Mucosa of rectum (tissue), 2 donors: ENCODE results near the gene IRGQ.
"Not testable (repeated sequence)": the region's sequence is repeated elsewhere in the genome, so short reads cannot be mapped to it uniquely, and the experiment has no call there.

Experiments
- H3K27ac ChIP-seq, 2 donors: one replicate each; pipeline ENCODE4 v1.7.0; 2013; ENCODE audit warnings: inconsistent platforms in 2 of 2, low read depth in 2 of 2, low read length in 2 of 2
- H3K27me3 ChIP-seq, 2 donors: one replicate each; pipeline ENCODE4 v1.7.0; 2013; ENCODE audit warnings: low read length in 2 of 2; ENCODE audit not compliant: control insufficient read depth in 2 of 2, insufficient read depth in 2 of 2
- H3K36me3 ChIP-seq, 2 donors: one replicate each; pipeline ENCODE4 v1.7.0; 2013; ENCODE audit warnings: low read length in 2 of 2; ENCODE audit not compliant: control insufficient read depth in 2 of 2, insufficient read depth in 2 of 2
- H3K4me1 ChIP-seq, 2 donors: one replicate each; pipeline ENCODE4 v1.7.0; 2013; ENCODE audit warnings: low read length in 2 of 2, mild to moderate bottlenecking in 1 of 2; ENCODE audit not compliant: control insufficient read depth in 2 of 2, insufficient read depth in 2 of 2
- H3K4me3 ChIP-seq, 2 donors: one replicate each; pipeline ENCODE4 v1.7.0; 2013; ENCODE audit warnings: low read length in 2 of 2
- H3K9ac ChIP-seq, 2 donors: one replicate each; pipeline ENCODE4 v1.7.0; 2013; ENCODE audit warnings: low read length in 2 of 2, low read depth in 1 of 2, mild to moderate bottlenecking in 1 of 2
- H3K9me3 ChIP-seq, 2 donors: one replicate each; pipeline ENCODE4 v1.7.0; 2013; ENCODE audit warnings: low read length in 2 of 2; ENCODE audit not compliant: control insufficient read depth in 2 of 2
- donor health status: healthy.
- donor health status: Normal muscosa, but diverticular disease.

IRGQ gene

DNA sequence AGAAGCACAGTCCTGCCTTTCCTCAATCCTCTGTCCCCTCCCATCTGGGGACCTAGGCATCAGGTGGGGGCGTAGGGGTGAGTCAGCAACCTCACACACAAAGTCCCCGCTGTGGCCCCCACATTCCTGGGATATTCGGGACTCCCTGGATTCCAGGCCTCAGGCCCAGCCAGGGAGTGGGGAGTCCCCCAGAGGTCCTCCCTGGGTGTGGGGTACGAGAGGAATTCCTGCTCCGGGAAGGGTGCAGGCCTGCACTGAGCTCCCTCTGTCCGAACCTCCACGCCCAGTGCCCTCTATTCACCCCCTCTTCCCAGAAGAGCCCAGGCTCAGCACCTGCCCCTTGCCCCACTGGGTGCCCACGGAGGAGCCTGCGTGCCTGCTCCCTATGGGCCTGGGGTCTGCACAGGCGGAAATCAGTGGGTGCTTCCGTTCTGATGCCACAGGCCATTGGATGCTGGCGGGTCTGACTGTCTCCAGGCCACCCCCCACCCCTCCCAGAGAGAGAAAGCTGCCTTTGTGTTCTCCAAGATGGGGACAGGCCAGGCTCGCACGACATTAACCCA lies 40.3 kb upstream of the IRGQ start:
- H3K4me1 ChIP-seq: peaks cover 10% of the 10 kb centered on the region in 2 donors
- H3K9me3 ChIP-seq: no peaks in the 10 kb centered on the region
- H3K27me3 ChIP-seq: peaks cover 18 to 23% of the 10 kb centered on the region in 2 donors
- H3K36me3 ChIP-seq: no peaks in the 10 kb centered on the region
- no peak overlapping the region for H3K9ac ChIP-seq
- H3K27ac ChIP-seq: no peak overlapping the region
- H3K4me3 ChIP-seq: no peak overlapping the region

GRCh38 chr19:43635561-43635940 lies 39.6 kb upstream of the IRGQ start:
- peaks cover 17 to 23% of the 10 kb centered on the region in 2 donors for H3K27me3 ChIP-seq
- H3K27ac ChIP-seq, H3K4me3 ChIP-seq, H3K36me3 ChIP-seq, H3K9me3 ChIP-seq: not testable (repeated sequence)
- H3K4me1 ChIP-seq: peaks cover 10% of the 10 kb centered on the region in 2 donors
- peak overlapping the region in 1 of 2 donors; percentile 6 for H3K9ac ChIP-seq

DNA sequence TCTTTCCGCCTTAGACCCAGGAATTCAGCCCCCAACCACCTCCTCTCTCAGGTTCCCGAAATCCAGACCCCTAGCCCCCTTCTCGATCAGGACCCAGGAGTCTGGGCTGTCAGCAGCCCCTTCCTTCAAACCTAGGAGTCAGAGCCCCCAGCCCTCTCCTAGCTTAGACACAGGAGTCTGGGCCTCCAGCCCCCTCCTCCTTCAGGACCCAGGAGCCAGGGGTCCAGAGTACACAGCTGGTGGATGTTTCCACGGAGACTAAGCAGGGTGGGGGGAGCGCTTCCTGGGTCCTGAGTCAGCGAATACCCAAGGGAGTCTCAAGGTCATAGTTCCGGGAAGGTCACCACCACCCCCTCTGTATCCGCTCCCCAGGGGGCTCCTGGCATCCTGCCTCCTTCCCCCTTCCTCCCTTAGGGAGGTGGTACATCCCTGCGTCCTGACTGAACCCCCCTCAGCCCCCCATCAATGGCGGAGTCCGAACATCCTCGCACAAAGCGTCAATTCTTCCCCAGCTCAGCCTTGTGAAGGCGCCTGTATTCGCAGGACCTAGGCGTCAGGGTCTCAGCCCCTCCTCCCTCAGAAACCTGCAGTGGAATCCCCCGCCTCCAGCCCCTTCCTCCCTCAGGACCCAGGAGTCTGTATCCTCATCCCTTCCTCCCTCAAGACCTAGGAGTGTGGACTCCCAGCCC lies 39.1 kb upstream of the IRGQ start:
- Histone ChIP-seq H3K27ac (no peak overlapping the region), H3K36me3 (no peaks in the 10 kb centered on the region), H3K9me3 (no peaks in the 10 kb centered on the region), H3K27me3 (peaks cover 12 to 19% of the 10 kb centered on the region in 2 donors), H3K9ac (peak overlapping the region in 1 of 2 donors; percentile 6), H3K4me1 (peaks cover 5 to 7% of the 10 kb centered on the region in 2 donors), H3K4me3 (no peak overlapping the region)

DNA sequence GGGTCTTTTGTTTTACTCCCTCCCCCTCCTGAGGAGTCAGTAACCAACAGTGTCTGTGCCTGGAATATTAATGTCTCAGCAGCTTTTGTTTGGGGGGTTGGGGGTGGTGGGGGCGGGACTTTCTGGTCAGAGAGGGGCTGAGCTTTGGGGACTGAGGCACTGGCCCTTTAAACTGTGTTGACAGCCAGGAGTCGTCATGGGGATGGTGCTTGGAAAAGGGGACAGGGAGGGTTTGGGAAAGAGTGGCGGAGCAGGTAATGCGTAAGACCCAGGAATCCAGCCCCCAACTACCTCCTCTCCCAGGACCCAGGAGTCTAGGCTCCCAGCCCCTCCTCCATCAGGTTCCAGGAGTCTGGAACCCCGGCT lies 38.6 kb upstream of the IRGQ start:
- no peaks in the 10 kb centered on the region for H3K9me3 ChIP-seq
- no peaks in the 10 kb centered on the region for H3K36me3 ChIP-seq
- no peak overlapping the region for H3K27ac ChIP-seq
- no peak overlapping the region for H3K4me3 ChIP-seq
- peaks cover 4 to 5% of the 10 kb centered on the region in 2 donors for H3K4me1 ChIP-seq
- H3K9ac ChIP-seq: no peak overlapping the region
- peaks cover 11 to 19% of the 10 kb centered on the region in 2 donors for H3K27me3 ChIP-seq

DNA sequence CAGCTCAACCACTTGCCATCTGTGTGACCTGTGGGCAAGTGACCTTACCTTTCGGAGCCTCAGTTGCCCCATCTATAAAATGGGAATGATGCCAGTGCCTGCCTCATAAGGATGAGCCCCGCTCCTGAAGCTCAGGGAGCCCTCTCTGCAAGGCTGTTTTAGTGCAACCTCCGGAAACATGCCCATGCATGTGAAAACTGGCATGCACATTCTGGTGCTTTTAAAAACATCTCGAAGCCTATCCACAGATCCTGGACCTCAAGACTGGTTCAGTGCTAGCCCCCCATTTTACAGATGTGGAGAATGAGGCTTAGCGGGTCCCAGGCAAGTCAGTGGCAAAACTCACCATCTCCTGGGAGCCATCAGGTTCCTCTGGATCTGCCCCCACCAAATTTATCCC lies 38.1 kb upstream of the IRGQ start:
- no peaks in the 10 kb centered on the region for H3K36me3 ChIP-seq
- H3K4me1 ChIP-seq: peaks cover 1 to 3% of the 10 kb centered on the region in 2 donors
- no peaks in the 10 kb centered on the region for H3K9me3 ChIP-seq
- H3K9ac ChIP-seq: no peak overlapping the region
- peaks cover 8 to 17% of the 10 kb centered on the region in 2 donors for H3K27me3 ChIP-seq
- H3K27ac ChIP-seq: no peak overlapping the region
- no peak overlapping the region for H3K4me3 ChIP-seq

GRCh38 chr19:43633520-43633919 lies 37.6 kb upstream of the IRGQ start:
- Histone ChIP-seq H3K4me3 (no peak overlapping the region), H3K9ac (no peak overlapping the region), H3K9me3 (no peaks in the 10 kb centered on the region), H3K36me3 (no peaks in the 10 kb centered on the region), H3K27me3 (peaks cover 3 to 11% of the 10 kb centered on the region in 2 donors), H3K27ac (no peak overlapping the region), H3K4me1 (peaks cover 0 to 2% of the 10 kb centered on the region in 2 donors)

DNA sequence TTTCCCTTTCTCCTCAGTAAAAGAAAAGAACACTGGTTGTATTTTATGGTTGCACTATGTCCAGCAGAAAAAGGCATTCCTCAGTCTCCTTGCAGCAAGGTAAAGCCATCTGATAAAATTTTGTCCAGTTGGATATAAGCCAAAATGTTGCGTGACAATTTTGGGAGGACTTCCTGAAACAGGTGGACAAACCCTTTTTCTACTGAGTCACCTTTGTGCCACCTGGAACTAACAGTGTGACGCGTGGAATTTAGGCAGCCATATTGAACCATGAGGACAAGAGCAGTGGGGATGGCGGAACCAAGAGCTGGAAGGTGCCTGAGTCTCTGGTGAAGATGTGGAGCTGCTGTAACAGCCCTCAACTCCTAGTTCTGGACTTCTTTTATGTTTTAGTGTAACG lies 35.6 kb upstream of the IRGQ start:
- Histone ChIP-seq H3K27me3 (no peaks in the 10 kb centered on the region), H3K4me1 (no peaks in the 10 kb centered on the region), H3K4me3 (no peak overlapping the region), H3K36me3 (no peaks in the 10 kb centered on the region), H3K27ac (no peak overlapping the region), H3K9ac (no peak overlapping the region), H3K9me3 (no peaks in the 10 kb centered on the region)

DNA sequence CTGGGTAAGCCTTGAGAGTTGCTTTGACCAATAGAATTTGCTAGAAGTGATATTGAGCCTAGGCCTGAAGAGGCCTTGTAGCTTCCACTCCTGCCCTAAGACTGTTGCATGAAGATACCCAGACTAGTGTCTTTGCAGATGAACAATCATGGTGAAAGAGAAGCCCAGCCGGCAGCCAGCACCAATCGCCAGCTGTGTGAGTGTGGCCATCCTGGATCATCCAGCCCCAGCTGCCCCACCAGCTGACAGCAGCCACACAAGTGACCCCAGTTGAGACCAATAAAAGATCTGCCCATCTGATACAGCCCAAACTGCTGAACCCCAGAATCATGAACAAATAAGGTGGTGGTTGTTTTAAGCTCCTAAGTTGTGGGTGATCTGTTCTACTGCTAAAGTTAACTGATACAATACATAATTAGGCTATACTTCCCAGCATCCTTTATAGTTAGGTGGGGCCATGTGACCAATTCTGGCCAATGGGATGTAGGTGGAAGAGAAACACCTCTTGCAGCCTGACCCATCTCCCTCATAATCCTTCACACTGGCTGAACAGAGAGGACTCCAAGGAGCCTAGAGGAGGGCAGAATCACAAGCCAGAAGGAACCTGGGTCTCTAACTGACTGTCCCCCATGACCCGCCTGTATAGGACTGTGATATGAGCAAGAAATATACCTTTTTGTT lies 32.9 kb upstream of the IRGQ start:
- Histone ChIP-seq H3K27me3 (no peaks in the 10 kb centered on the region), H3K27ac (no peak overlapping the region), H3K4me3 (no peak overlapping the region), H3K9ac (no peak overlapping the region), H3K4me1 (peaks cover 0 to 3% of the 10 kb centered on the region in 2 donors), H3K36me3 (no peaks in the 10 kb centered on the region), H3K9me3 (no peaks in the 10 kb centered on the region)

- no peak overlapping the region for H3K9ac ChIP-seq
- H3K4me3 ChIP-seq: no peak overlapping the region
- no peaks in the 10 kb centered on the region for H3K36me3 ChIP-seq
- no peaks in the 10 kb centered on the region for H3K27me3 ChIP-seq
- no peak overlapping the region for H3K27ac ChIP-seq
- peaks cover 0 to 3% of the 10 kb centered on the region in 2 donors for H3K4me1 ChIP-seq
- no peaks in the 10 kb centered on the region for H3K9me3 ChIP-seq
These were observed 30.9 kb upstream of the IRGQ start for GRCh38 chr19:43626838-43627237.

- H3K27ac ChIP-seq: no peak overlapping the region
These were observed 30.1 kb upstream of the IRGQ start for GRCh38 chr19:43625918-43626579.

More at GRCh38 chr19:43625918-43626579, 30.1 kb upstream of the IRGQ start:
- Histone ChIP-seq H3K27me3 (no peaks in the 10 kb centered on the region), H3K9ac (no peak overlapping the region), H3K36me3 (no peaks in the 10 kb centered on the region), H3K9me3 (no peaks in the 10 kb centered on the region), H3K4me3 (no peak overlapping the region), H3K4me1 (peaks cover 0 to 3% of the 10 kb centered on the region in 2 donors)
